Measurements from ENCODE around the gene OSMR.

GRCh38 chr5:38802125-38802524 lies 43.7 kb upstream of the OSMR start:
- TF ChIP-seq POLR2A (IDR thresholded peaks at IDR 0.05), result no peak
- TF ChIP-seq CTCF (IDR thresholded peaks at IDR 0.05), result no peak

Measured in testis (tissue), 2 donors.